ENCODE measurements around the gene FAF1. TPM values are rescaled to one million over a fixed set of nuclear protein-coding genes. Genes with fewer than 3 reads are reported as not detected.

FAF1 gene
- polyA plus RNA-seq, 1 of the 3 experiments (the other 2 are of a cell fraction): 8.7 TPM

- CTCF ChIA-PET: no interaction called here
- 100% methylated on average over 1 of the region's 1 CpG for WGBS (ENCODE audit: low lambda C conversion rate)
Observed at GRCh38 chr1:50503515-50503914, 456.6 kb downstream of the FAF1 start.

GRCh38 chr1:50502147-50502546 lies 457.9 kb downstream of the FAF1 start:
- DNase-seq: no peak
- H3K4me1 ChIP-seq (ENCODE audit: control insufficient read depth in 1 of 2, insufficient read depth in 2 of 2, low read depth in 1 of 2, low read length in 1 of 2): no peaks in the 10 kb centered on the region
- TF ChIP-seq RXRA (IDR thresholded peaks at IDR 0.05; ENCODE audit: borderline replicate concordance, low read depth): no peak
- TF ChIP-seq, protein P1, sequence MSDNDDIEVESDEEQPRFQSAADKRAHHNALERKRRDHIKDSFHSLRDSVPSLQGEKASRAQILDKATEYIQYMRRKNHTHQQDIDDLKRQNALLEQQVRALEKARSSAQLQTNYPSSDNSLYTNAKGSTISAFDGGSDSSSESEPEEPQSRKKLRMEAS (IDR thresholded peaks at IDR 0.05; ENCODE audit: low read depth): no peak
- no peak for TF ChIP-seq TEAD4 (IDR thresholded peaks at IDR 0.05; ENCODE audit: borderline replicate concordance, insufficient read depth)
- no peak for TF ChIP-seq JUND (IDR thresholded peaks at IDR 0.05)
- no peaks in the 10 kb centered on the region for H3F3A ChIP-seq (replicated peaks; ENCODE audit: insufficient read depth)
- ChIA-PET POLR2A (interaction anchor here (0.6 kb wide), 1 partner anchor 44 kb away, joined by 3 read pairs; no protein-coding TSS in a partner anchor), CTCF (no interaction called here)
- H3K27me3 ChIP-seq (ENCODE audit: insufficient read depth): no peaks in the 10 kb centered on the region
- no peaks in the 10 kb centered on the region for H4K20me1 ChIP-seq (ENCODE audit: insufficient read depth)
- no peak overlapping the region for H3K4me3 ChIP-seq (ENCODE audit: low read depth in 2 of 2, low read length in 1 of 2)
- H3K9me2 ChIP-seq: no peaks in the 10 kb centered on the region
- no peak overlapping the region for H2AFZ ChIP-seq (ENCODE audit: low read depth)
- H3K36me3 ChIP-seq (replicated peaks in 1 of 2; ENCODE audit: control insufficient read depth in 1 of 2, insufficient read depth in 2 of 2, low read length in 1 of 2): peaks cover 3 to 48% of the 10 kb centered on the region in 2 experiments
- H3K9me3 ChIP-seq: no peaks in the 10 kb centered on the region; the same call in 1 of the 2 replicates
- 94% methylated on average over 2 of the region's 2 CpGs for WGBS (ENCODE audit: low lambda C conversion rate)
- no peak overlapping the region for H3K9ac ChIP-seq
- H3K4me2 ChIP-seq: no peak overlapping the region
- no peaks in the 10 kb centered on the region for H3K79me2 ChIP-seq (ENCODE audit: insufficient read depth)
- no peak overlapping the region for H3K27ac ChIP-seq (ENCODE audit: low read depth in 2 of 2, low read length in 1 of 2)

More at GRCh38 chr1:50503515-50503914, 456.6 kb downstream of the FAF1 start:
- no peak overlapping the region for H3K4me2 ChIP-seq
- no peak overlapping the region for H2AFZ ChIP-seq (ENCODE audit: low read depth)
- no peaks in the 10 kb centered on the region for H3K27me3 ChIP-seq (ENCODE audit: insufficient read depth)
- H3K79me2 ChIP-seq (ENCODE audit: insufficient read depth): no peaks in the 10 kb centered on the region
- H3K27ac ChIP-seq (ENCODE audit: low read depth in 2 of 2, low read length in 1 of 2): no peak overlapping the region
- DNase-seq: no peak
- H3K9me3 ChIP-seq: no peaks in the 10 kb centered on the region
- no peaks in the 10 kb centered on the region for H3K4me1 ChIP-seq (ENCODE audit: control insufficient read depth in 1 of 2, insufficient read depth in 2 of 2, low read depth in 1 of 2, low read length in 1 of 2)
- POLR2A ChIA-PET: no interaction called here
- no peak for TF ChIP-seq MEF2A (IDR thresholded peaks at IDR 0.05; ENCODE audit: borderline replicate concordance, low read depth)
- no peak overlapping the region for H3K4me3 ChIP-seq (ENCODE audit: low read depth in 2 of 2, low read length in 1 of 2)
- no peaks in the 10 kb centered on the region for H3F3A ChIP-seq (replicated peaks; ENCODE audit: insufficient read depth)
- no peak overlapping the region for H3K9ac ChIP-seq
- H3K36me3 ChIP-seq (replicated peaks in 1 of 2; ENCODE audit: control insufficient read depth in 1 of 2, insufficient read depth in 2 of 2, low read length in 1 of 2): peaks cover 3 to 37% of the 10 kb centered on the region in 2 experiments
- H3K9me2 ChIP-seq: no peaks in the 10 kb centered on the region
- H4K20me1 ChIP-seq (ENCODE audit: insufficient read depth): no peaks in the 10 kb centered on the region

GRCh38 chr1:50497007-50497406 lies 463.1 kb downstream of the FAF1 start:
- H2AFZ ChIP-seq (ENCODE audit: low read depth): no peak overlapping the region
- DNase-seq: no peak
- 98% methylated on average over 1 of the region's 1 CpG for WGBS (ENCODE audit: low lambda C conversion rate)
- H3K9me2 ChIP-seq: no peaks in the 10 kb centered on the region
- no peak overlapping the region for H3K9ac ChIP-seq
- H3K36me3 ChIP-seq (replicated peaks in 1 of 2; ENCODE audit: control insufficient read depth in 1 of 2, insufficient read depth in 2 of 2, low read length in 1 of 2): peaks cover 2 to 45% of the 10 kb centered on the region in 2 experiments
- H4K20me1 ChIP-seq (ENCODE audit: insufficient read depth): no peaks in the 10 kb centered on the region
- H3K27me3 ChIP-seq (ENCODE audit: insufficient read depth): no peaks in the 10 kb centered on the region
- H3K27ac ChIP-seq (ENCODE audit: low read depth in 2 of 2, low read length in 1 of 2): no peak overlapping the region
- no peaks in the 10 kb centered on the region for H3K4me1 ChIP-seq (ENCODE audit: control insufficient read depth in 1 of 2, insufficient read depth in 2 of 2, low read depth in 1 of 2, low read length in 1 of 2)
- H3K4me2 ChIP-seq: no peak overlapping the region
- H3K4me3 ChIP-seq (ENCODE audit: low read depth in 2 of 2, low read length in 1 of 2): no peak overlapping the region
- H3K79me2 ChIP-seq (ENCODE audit: insufficient read depth): no peaks in the 10 kb centered on the region
- ChIA-PET CTCF (no interaction called here), POLR2A (no interaction called here)
- no peaks in the 10 kb centered on the region for H3F3A ChIP-seq (replicated peaks; ENCODE audit: insufficient read depth)
- H3K9me3 ChIP-seq: no peaks in the 10 kb centered on the region; the same call in 1 of the 2 replicates
- TF ChIP-seq NFIC (IDR thresholded peaks at IDR 0.05; ENCODE audit: borderline replicate concordance): no peak
- TF ChIP-seq, protein P1 (IDR thresholded peaks at IDR 0.05; ENCODE audit: low read depth): no peak
- no peak for TF ChIP-seq FOXJ3 (CRISPR knock-in tag; IDR thresholded peaks at IDR 0.05)
- no peak for TF ChIP-seq GATA2 (CRISPR knock-in tag; IDR thresholded peaks at IDR 0.05)
- TF ChIP-seq FOXM1 (IDR thresholded peaks at IDR 0.05; ENCODE audit: low read depth): no peak
- no peak for TF ChIP-seq RCOR1 (IDR thresholded peaks at IDR 0.05; ENCODE audit: low read length)
- no peak for TF ChIP-seq REST (IDR thresholded peaks at IDR 0.05; ENCODE audit: low read depth, low read length)
- no peak for TF ChIP-seq GABPA (IDR thresholded peaks at IDR 0.05; ENCODE audit: low read depth)
- no peak for TF ChIP-seq IRF3 (IDR thresholded peaks at IDR 0.05; ENCODE audit: low read depth, low read length)
